ENCODE results near the gene UGT2A1.
"Not testable (repeated sequence)": the region's sequence is repeated elsewhere in the genome, so short reads cannot be mapped to it uniquely, and the experiment has no call there.

The UGT2A1 gene

DNA sequence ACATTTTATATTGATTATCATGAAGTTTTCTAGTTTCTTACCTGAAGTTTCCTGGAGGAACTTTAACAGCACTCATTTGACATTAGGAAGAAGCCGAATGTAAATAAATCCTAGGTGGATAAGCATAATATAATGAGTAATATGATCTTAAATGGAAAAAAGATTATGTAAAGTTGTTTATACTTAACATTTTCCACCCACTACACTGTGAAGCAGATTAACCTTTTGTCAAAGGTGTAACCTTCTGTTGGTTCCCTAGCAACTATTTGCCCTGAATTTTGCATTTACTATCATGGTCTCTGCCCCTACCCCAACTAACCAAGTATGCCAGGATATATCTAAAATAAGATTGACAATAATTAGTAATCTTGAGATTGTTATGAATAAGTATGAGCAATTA lies at the start of gene UGT2A1:
UGT2A1 (minus strand) TSS at position 101 of the 400 bp plus-strand sequence. CDS start 5,603 bp downstream, outside the sequence.
- FAIRE-seq = no peak

GRCh38 chr4:69702201-69702600 lies 49.2 kb upstream of the UGT2A1 start:
- FAIRE-seq = no peak

DNA sequence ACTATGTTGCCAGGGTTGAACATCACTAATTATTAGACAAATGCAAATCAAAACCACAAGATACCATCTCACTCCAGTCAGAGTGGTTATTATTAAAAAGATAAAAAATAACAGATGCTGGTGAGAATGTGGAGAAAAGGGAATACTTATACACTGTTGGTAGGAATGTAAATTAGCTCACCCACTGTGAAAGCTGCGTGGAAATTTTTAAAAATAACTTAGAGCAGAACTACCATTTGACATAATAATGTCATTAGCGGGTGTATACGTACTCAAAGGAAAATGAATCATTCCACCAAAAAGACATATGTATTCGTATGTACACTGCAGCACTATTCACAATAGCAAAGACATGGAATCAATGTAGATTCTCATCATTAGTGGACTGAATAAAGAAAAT lies 48.6 kb upstream of the UGT2A1 start:
- no peak for FAIRE-seq

DNA sequence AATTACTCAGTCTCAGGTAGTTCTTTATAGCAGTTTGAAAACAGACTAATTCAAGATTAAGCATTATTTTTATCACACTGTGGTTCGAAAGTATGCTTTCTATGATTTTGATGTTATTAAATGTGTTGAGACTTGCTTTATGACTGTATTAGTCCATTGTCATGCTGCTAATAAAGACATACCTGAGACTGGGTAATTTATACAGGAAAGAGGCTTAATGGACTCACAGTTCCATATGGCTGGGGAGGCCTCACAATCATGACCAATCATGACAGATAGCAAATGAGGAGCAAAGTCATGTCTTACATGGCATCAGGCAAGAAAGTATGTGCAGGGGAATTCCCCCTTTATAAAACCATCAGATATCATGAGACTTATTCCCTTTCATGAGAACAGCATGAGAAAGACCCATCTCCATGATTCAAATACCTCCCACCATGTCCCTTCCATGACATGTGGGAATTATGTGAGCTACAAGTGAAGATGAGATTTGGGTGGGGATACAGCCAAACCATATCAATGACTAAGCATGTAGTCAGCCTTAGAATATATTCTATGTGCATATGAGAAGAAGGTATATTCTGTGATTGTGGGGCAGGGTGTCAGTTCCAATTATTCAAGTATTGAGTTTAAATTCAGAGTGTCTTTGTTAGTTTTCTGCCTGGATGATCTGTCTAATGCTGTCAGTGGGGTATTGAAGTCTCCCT lies 44.6 kb upstream of the UGT2A1 start:
- no peak for FAIRE-seq

GRCh38 chr4:69689599-69689998 lies 36.6 kb upstream of the UGT2A1 start:
- peak; percentile 100 for FAIRE-seq

DNA sequence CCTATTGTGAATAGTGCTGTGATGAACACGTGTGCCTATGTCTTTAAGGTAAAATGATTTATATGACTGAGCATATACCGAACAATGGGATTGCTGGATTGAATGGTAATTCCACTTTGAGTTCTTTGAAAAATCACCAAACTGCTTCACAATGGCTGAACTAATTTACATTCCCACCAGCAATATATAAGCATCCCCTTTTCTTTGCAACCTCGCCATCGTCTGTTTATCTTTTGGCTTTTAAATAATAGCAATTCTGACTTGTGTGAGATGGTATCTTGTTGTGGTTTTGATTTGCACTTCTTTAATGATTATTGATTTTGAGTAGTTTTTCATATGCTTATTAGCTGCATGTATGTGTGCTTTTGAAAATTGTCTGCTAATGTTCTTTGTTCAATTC lies 31.8 kb upstream of the UGT2A1 start:
- FAIRE-seq = no peak

DNA sequence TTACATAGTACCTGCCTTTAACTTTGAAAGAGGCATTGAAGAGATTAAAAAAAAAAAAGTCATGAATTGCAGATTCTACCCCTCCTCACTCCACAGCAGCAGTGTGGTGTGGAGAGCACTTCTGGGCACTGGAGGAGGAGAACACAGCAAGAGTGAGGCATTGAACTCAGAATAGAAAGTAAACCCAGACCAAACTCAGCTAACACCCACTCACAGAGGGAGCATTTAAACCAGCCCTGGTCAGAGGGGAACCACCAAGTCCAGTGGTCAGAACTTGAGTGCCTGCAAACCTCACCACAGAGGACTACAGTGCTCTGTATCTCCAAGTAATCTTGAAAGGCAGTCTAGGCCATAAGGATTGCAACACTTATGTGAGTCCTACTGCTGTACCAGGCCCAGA lies 15.6 kb upstream of the UGT2A1 start:
- no peak for FAIRE-seq

DNA sequence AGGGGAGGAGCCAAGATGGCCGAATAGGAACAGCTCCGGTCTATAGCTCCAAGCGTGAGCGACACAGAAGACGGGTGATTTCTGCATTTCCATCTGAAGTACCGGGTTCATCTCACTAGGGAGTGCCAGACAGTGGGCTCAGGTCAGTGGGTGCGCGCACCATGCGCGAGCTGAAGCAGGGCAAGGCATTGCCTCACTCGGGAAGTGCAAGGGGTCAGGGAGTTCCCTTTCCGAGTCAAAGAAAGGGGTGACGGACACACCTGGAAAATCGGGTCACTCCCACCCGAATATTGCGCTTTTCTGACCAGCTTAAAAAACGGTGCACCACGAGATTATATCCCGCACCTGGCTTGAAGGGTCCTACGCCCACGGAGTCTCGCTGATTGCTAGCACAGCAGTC lies 11.0 kb upstream of the UGT2A1 start:
- not testable (repeated sequence) for FAIRE-seq

DNA sequence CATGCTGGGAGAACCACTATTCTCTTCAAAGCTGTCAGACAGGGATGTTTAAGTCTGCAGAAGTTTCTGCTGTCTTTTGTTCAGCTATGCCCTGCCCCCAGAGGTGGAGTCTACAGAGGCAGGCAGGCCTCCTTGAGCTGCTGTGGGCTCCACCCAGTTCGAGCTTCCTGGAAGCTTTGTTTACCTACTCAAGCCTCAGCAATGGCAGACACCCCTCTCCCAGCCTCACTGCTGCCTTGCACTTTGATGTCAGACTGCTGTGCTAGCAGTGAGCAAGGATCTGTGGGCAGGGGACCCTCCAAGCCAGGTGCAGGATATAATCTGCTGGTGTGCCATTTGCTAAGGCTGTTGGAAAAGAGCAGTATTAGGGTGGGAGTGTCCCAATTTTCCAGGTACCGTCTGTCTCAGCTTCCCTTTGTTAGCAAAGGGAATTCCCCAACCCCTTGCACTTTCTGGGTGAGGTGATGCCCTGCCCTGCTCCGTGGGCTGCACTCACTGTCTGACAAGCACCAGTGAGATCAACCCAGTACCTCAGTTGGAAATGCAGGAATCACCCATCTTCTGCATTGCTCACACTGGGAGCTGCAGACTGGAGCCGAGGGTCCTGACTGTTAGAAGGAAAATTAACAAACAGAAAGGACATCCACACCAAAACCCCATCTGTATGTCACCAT lies 8.2 kb upstream of the UGT2A1 start:
- FAIRE-seq = not testable (repeated sequence)

GRCh38 chr4:69658133-69658532 lies 5.1 kb upstream of the UGT2A1 start:
- no peak for FAIRE-seq

DNA sequence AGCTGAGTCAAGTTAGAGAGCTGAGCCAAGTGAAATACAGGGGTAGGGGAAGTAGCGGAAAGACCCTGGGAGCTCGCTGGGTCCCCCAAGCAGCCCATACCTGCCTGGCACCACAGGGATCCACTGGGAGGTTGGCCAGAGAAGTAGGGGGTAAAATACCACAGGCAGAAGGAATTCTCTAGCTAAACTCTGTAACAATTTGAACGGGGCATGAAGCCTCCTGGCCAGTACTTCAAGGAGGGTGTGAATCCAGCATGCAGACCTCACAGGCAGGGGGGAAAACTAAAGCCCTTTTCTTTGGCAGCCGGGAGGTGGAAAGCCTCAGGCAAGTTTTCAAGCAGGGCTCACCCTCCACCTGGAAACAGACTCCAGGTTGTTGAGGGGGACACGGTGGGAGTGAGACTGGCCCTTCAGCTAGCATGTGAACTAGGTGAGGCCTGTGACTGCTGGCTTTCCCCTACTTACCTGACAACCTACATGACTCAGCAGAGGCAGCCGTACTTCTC lies 3.7 kb upstream of the UGT2A1 start:
- no peak for FAIRE-seq

- no peak for FAIRE-seq
These were observed 2.2 kb downstream of the UGT2A1 start for GRCh38 chr4:69650872-69651271.

GRCh38 chr4:69649629-69650028 lies 3.4 kb downstream of the UGT2A1 start:
- no peak for FAIRE-seq

DNA sequence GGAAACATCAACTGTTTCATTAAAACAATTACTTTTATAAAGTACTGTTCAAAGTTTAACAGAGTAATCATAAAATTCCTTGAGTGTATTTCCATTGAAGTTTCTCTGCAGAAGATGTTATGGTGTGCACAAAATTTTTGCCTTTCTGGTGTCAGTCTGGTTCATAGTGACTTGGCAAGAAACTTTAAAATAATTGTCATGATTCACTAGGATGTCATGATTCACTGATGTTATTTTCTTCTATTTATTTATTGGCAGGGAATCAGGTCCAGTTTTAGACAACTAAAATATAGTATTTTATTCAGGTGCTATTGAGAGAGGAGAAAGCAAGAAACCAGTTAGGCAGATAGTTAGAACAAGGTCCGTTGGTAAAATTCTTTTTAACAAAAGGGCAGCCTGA lies 3.8 kb downstream of the UGT2A1 start:
- no peak for FAIRE-seq

GRCh38 chr4:69642961-69643360 lies 10.1 kb downstream of the UGT2A1 start:
- FAIRE-seq = no peak

DNA sequence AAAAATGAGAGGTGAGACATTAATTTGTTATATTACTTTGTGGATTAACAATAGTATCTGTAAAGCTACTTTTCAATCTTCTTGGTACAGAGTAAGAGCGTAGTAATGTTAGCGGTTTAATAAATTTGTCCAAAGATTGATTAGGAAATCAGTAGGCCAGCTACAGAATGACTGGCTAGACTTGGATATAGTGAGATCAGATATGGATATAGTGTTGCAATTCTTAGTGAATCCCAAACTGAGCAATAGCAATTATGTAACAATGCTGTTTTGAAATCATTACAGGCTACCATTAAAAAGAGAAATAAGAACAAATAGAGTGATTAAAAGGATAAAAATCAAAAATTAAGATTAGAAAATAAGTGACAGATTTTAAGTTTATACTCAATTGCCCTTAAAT lies 12.8 kb downstream of the UGT2A1 start:
- FAIRE-seq = no peak

DNA sequence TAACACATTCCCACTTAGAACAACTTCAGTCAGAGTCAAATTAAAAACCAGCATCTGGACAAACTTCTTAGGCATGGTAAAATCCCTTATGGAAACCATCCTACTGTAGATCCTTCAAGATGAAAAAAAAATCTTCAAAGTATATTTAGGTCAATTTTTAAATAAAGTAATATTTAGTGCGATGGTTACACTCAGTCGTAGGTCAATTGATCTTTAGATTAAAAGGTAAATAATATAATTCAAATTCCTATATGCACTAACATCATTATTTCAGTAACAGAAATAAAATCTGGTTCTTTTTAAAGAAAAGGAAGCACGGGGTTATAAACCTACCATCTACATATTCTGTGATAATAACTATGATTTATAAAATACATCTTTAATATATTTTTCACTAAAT lies 13.5 kb downstream of the UGT2A1 start, which contains the start of gene UGT2A2:
UGT2A2 (minus strand) TSS at position 101 of the 400 bp plus-strand sequence; CDS start at position 99, 2 bp downstream.
- FAIRE-seq = no peak

- peak; percentile 56 for FAIRE-seq
These were observed 35.9 kb downstream of the UGT2A1 start for GRCh38 chr4:69617083-69617694.

- no peak for FAIRE-seq
These were observed 42.6 kb downstream of the UGT2A1 start for GRCh38 chr4:69610484-69610883.

GRCh38 chr4:69601065-69601464 lies 52.0 kb downstream of the UGT2A1 start:
- no peak for FAIRE-seq

- FAIRE-seq = no peak
These were observed 53.0 kb downstream of the UGT2A1 start for GRCh38 chr4:69600013-69600412.

DNA sequence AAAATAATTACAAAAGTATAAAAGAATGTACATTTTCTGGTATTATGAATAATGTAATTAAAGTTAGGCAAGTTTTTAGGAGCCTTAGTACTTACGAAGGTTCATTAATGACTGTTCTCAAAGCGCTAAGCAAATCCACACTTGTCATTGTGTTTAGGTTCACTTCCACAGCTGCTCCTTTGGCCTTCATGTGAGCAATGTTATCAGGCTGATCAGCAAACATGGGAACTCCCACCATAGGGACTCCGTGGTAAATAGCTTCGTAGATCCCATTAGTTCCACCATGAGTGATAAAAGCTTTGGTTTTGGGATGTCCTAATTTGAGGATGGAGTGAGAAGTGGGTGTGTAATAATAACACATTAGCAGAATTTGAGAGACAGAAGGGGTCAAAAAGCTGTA lies 58.7 kb downstream of the UGT2A1 start:
- FAIRE-seq = no peak

DNA sequence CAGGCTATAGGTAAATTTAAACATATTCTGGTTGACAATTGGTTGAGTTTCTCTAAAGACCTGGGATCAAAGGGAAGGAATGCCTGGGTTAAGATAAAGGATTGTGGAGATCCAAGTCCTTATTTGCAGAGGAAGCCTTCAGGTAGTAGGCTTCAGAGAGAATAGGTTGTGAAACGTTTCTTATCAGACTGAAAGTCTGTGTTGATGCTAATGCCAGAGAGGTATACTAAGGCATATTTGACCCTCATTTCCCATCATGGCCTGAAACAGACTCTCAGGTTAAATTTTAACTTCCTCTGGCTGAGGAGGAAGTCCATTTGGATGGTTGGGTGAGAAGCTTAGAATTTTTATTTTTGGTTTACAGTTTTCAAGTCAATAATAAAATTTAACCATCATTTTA lies 61.7 kb downstream of the UGT2A1 start:
- FAIRE-seq = no peak

DNA sequence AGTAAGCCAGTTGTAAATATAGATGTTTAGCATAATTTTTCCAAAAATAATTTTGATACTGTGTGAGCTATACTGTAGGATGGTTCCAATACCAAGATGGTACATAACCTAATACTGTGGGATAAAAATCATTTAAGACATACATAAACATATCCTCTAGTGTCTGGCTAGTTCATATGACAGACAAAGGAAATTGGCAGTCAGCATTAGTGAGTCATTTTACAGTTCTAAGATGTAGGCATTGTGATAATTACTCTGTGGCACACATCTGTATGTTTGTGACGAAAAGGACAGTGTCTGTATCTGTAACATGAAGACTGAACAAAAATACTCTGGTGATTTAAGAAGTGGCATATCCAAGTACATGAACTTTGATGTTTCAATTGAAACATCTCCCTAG lies 63.2 kb downstream of the UGT2A1 start:
- no peak for FAIRE-seq
